Glomerular visceral epithelial cell (primary cell): Measurements from ENCODE around the gene PGAM2.

Source experiments
- DNase-seq: peaks from one replicate; pipeline ENCODE4 v3.0.0-alpha.2; 2016; ENCODE audit errors: extremely low spot score

PGAM2 gene

DNA sequence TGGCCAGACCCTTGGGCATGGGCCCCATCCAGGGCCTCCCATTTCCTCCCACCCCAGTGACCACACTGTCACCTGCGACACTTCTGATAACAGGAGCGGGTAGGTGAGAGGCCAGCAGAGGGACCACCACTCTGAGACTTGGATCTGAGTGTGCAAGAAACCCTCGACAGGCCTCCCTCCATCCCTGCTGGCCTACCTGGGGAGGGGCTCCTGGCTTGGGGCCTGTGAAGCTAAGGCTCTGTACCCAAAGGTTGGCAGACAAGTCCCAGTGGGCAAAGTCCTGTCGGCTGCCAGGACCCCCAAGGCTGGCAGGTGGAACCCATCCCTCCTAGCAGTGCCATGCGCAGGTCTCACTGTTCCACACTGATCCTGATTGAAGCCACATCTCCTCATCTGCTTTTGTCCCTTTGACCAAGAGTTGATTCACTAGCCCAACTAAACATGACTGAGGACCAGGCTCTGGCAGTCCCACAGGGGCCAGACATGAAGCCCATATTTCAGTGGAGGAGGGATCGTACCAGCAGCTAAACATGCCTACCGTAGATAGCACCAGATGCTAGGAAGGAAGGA, 1.2 kb upstream of the PGAM2 start:
- no peak for DNase-seq

DNA sequence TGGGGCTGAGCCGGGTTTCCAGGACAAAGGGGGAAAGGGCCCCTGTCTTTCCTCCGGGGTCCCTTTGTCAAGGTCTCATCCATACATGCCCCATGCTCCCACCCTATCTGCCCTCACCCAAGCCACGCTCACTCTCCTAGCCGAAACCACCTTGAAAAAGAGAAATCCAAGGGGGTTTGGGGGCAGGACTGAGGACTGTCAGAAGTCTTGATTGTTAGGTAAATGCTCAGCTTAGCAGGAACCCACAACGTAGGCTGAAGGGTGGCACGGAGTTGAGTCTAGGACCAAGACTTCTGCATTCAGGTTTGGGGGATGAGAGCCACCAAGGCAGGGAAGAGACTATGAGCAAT, 719 bp upstream of the PGAM2 start:
- DNase-seq, result no peak

DNA sequence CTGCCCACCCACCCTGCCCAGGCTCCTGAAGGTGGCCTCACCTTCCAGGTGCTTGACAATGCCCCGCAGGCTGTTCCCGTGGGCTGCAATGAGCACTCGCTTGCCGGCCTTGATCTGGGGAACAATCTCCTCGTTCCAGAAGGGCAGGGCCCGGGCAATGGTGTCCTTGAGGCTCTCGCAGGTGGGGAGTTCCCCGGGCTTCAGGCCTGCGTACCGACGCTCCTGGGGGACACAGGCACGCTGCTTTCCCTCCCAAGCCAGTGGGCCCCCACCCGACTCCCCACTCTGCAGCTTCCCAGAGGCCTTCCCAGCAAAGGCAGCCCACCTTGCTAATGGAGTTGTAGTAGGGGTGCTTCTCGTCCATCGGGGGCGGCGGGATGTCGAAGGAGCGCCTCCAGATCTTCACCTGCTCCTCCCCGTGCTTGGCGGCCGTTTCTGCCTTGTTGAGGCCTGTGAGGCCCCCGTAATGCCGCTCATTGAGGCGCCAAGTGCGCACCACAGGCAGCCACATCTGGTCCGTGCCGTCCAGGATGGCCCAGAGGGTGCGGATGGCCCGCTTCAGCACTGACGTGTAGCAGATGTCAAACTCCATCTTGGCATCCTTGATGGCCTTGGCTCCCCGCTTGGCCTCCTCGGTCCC, 456 bp downstream of the PGAM2 start:
- DNase-seq, result no peak

DNA sequence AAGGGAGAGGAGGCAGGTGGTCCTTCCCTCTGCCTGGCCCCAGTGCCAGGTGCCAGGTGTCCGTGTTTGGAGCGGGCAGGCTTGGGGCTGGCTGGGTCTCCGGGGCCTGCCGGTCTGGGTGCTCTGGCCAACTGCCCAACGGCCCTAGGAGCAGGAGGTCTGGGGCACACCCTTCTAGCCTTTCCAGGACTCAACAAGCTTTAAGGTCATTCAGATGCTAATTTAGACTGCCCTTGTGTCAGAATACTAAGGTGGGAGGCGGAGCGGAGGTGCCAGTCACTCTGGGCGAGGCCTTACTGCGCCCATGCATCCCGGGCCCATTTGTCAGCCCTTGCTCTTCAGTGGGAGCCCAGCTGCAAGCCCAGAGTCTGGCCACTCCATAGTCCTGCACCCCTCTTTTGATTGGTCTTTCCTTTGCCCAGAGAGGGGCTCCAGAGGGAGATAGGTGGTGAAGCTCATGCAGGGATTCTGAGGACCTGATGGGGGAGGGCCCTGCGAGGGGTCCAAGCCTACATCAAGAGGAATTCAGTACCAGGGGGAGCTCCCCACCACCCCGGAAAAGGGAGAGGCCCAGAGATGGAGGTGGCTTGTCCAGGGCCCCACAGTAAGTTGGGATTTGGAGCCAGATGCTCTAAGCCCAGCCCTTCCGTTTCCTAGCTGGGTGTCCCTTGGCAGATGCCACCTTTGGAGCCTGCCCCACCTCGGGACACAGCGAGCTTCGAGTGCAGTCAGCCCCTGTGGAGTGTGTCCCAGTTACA, 1.3 kb downstream of the PGAM2 start:
- DNase-seq, result no peak

DNA sequence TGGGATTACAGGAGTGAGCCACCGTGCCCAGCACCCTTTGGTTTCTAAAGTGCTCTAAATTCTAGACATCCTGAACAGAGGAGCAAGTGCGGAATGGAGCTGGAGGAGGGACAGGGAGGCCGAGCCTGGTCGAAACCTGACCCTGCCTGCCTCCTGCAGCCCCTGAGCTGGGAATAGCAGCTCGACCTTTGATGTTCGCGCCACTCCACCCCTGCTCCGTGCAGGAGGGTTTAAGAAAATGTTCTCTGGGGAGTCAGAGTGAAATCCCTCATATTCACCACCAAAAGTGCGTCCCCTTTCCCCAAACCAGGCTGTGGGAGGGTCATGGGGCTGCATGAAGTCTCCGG, 1.8 kb downstream of the PGAM2 start:
- no peak for DNase-seq

DNA sequence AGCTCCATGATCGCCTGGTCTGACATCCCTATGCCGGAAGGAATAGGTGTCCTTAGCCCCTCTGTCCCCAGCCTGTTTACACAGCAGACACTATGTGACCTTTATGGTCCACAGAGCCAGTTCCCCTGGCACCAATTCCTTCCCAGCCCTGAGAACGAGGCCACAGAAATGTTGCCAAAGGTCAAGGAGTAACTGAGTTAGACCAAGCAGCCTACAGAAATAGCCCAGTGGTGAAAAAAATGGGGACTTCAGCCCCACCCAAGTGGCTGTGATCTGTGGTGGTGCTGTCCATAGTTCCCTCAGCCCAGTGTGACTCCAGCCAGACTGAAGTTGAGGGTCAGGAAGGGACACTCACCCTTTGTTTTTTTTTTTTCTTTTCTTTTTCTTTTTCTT, 2.5 kb downstream of the PGAM2 start:
- DNase-seq, result no peak

DNA sequence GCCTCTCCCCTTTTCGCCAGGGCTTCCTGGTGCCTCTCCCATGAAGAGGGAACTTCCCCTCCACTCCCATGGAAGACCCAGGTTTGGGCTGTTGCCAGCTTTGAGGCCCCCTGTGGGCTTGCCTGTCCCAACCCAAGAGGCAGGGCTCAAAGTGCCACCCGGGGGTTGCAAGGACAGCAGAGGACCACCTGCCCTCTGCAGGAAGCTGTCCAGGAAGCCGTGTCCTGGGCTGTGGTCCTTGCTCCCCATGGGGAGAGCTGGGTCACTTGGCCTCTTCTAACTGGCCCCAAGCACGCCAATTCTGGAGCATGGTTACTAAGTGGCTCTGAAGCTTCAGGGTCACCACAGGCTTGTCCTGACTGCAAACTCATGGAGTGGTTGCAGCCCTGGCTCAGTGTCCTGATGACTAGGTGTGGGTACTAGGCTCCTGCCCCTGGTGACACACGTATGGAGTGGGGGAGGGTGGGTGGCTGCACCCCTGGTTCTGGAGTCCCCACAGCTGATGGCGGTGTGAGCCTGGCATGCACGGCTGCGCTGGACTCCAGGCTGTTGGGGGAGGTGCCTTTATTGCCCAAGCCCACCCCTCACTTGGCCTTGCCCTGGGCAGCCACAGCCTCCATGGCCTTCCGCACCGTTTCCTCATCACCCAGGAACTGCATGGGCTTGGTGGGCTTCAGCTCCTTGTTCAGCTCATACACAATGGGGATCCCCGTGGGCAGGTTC, 3.0 kb downstream of the PGAM2 start:
- no peak for DNase-seq

DNA sequence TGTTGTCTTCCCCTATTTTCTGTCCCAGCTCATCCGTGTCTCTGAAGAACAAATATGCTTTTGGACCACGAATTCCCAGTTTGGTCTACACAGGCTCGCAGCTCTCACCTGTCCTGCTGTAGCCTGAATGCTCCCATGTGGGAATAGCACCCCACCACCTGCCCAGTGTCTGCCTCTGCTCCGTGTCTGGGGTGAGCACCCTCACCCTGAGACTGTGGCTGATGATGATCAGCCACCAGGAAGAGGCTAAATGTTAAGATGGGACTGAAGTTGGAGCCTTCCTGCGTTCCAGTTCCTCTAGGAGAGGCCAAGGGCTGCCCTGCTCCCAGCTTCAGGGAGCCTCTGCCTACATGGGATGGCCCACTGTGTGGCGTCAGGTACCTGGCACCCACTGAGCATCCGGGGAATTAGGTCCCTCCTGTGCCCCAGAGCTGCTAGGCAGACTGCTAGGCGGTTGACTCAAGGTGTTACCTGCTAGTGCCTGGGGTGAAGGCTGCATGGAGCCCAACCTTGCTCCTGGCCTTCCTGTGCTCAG, 3.7 kb downstream of the PGAM2 start:
- no peak for DNase-seq

DNA sequence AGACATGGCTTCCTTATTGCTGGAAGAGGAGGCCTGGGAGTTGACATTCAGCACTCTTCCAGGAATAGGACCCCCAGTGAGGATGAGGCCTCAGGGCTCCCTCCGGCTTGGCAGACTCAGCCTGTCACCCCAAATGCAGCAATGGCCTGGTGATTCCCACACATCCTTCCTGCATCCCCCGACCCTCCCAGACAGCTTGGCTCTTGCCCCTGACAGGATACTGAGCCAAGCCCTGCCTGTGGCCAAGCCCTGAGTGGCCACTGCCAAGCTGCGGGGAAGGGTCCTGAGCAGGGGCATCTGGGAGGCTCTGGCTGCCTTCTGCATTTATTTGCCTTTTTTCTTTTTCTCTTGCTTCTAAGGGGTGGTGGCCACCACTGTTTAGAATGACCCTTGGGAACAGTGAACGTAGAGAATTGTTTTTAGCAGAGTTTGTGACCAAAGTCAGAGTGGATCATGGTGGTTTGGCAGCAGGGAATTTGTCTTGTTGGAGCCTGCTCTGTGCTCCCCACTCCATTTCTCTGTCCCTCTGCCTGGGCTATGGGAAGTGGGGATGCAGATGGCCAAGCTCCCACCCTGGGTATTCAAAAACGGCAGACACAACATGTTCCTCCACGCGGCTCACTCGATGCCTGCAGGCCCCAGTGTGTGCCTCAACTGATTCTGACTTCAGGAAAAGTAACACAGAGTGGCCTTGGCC, 4.3 kb downstream of the PGAM2 start:
- DNase-seq, result no peak

DNA sequence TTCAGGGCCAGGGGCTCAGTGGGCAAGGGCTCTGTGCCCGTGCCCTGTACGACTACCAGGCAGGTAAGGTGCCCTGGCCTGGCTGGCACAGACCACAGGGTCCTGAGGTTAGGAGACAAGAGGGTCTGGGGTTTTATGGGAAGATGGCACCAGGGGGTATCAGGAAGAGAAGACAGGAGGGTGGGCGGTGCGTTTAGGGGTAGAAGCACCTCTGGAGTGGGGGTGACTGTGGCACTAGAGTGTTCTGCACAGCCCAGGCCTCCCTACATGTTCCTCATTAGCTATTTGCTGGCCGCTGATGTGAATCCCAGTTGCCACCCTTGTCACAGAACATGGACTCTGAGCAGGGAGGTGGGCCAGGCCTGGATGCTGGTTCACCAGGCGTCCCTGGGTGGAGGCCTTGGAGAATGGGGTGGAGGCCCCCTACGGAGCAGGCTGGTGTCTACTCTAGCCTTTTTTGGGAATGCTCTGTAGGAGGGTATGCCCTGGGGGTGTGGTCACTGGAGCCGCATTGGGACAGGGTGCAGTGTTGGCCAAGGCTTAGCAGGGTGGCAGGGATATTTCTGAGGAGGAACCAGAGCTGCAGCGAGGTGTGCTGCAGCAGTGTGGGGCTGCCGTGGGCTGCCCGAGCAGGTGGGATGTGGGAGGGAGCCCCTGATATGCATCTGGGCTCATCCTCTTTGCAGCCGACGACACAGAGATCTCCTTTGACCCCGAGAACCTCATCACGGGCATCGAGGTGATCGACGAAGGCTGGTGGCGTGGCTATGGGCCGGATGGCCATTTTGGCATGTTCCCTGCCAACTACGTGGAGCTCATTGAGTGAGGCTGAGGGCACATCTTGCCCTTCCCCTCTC, 5.0 kb downstream of the PGAM2 start:
- DNase-seq, result no peak

DNA sequence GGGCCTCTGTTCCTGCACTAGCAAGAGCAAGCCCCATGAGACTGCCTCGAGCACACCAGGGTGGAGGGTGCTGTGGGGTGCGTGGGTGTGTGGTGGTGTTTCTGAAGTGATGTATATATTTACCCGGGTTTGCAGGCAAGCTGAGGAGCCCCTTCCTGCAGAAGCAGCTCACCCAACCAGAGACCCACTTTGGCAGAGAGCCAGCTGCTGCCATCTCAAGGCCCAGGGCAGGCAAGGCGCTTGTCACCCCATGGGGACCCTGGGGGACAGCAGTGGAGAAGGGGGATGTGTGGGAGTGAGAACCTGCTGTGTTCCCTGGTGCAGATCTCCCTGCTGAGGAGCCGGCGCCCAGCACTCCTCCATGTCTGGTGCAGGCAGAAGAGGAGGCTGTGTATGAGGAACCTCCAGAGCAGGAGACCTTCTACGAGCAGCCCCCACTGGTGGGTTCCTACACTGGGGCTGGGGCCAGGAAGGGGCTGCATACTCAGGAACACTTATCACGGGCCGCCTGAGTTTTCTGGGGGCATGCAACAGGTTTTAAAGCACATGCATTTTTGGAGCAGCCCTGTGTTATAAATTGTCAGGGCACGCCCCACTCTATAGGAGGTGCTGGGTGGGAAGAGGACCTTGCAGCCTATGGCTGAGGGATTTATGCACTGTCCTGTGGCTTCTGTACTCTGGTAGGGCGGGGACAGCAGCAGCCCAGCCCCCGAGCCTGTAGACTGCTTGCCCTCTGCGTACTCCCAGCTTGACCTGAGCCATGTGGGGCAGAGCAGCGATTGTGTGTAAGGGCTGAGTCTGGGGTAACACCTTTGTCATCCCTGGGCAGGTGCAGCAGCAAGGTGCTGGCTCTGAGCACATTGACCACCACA, 5.9 kb downstream of the PGAM2 start:
- no peak for DNase-seq

DNA sequence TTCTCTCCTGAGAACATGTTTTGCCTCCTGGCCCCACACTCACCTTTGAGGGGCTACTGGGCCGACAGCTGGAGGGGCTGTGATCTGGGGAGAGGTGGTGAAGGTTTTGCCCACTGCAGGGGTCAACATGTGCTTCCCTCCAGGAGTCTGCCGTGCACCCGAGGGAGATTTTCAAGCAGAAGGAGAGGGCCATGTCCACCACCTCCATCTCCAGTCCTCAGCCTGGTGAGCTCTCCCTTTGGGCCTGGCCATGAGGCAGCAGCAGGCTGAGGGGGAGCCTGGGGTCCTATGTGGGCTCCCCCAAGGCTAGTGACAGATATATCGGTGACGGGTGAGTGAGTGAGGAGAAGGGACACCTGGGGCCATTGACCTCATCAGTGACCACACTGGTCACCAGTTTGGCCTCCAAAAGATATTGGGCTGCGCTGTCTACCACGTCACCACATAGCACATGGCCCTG, 6.6 kb downstream of the PGAM2 start:
- DNase-seq, result no peak

DNA sequence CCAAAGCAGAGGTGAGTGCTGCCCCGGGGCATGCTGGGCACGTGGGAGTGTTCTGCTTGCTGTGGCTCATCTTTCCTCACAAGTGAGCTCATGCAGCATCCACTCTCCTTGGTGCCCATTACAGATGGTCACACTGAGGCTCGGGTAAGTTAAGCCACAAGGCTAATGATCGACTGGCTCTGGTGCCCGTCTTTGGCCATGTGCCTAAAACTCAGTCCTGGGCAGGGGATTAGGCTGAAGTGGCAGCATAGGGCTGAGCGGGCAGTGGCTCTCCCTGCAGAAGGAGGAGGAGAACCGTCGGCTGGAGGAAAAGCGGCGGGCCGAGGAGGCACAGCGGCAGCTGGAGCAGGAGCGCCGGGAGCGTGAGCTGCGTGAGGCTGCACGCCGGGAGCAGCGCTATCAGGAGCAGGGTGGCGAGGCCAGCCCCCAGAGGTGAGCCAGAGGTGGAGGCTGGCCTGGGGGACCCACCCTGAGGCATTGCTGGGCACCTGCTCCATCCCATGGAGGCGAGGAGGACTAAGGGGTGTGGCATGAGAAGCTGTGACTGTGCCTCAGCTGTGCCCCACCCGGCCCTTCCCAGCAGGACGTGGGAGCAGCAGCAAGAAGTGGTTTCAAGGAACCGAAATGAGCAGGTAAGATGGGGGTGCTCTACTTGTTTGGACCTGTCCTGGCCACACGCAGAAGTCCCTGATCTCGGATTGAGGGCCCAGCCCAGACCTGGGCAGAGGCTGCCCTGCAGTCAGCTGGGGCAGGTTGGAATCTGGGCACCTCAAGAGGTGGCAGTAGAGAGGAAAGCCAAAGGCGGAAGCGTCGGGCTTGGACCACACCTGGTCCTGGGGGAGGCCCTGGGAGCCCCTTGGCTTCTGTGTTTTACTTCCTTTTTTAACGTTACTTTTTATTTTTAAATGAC, 7.3 kb downstream of the PGAM2 start:
- no peak for DNase-seq

DNA sequence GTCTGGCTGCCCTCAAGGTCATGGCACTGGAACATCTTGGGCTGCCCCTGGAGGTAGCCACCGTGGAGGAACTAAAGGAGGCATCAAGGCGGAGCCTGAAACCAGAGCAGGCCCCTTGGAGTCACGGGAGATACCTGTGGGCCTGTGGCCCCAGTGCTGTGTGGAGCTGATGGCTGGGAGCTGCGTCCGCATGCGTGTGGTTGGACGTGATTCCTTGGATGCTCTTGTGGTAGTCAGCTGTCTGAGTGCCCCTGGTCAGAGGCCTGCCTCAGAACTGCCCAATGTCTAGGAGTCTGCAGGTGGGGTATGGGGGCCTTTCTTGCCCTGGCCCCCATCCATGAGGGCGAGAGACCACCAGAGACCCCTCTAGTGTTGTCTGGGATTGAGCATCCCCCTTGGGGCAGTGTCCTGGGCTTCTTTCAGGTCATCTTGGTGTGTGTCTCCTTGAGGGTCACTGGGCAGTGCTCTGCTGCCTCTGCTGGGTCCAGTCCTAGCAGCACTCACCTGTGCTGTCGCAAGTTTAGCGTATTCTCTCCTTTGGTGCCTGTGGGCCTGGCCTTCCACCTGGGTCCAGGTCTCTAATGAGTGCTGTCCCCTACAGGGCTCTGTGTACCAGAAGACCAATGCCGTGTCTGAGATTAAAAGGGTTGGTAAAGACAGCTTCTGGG, 8.1 kb downstream of the PGAM2 start:
- no peak for DNase-seq

DNA sequence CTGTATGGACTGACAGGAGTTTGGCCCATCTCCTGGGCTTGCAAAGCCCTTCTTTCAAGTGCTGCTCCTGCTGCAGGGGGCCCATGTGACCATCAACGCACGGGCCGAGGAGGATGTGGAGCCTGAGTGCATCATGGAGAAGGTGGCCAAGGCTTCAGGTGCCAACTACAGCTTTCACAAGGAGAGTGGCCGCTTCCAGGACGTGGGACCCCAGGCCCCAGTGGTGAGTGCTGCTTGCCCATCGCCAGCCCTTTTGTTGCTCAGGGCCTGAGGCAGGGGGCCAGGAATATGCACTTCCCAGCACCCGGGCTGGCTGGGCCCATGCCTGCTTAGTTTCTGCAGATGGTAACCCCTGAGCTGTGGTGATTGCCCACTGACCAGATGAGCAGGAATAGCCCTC, 8.7 kb downstream of the PGAM2 start:
- DNase-seq, result no peak

DNA sequence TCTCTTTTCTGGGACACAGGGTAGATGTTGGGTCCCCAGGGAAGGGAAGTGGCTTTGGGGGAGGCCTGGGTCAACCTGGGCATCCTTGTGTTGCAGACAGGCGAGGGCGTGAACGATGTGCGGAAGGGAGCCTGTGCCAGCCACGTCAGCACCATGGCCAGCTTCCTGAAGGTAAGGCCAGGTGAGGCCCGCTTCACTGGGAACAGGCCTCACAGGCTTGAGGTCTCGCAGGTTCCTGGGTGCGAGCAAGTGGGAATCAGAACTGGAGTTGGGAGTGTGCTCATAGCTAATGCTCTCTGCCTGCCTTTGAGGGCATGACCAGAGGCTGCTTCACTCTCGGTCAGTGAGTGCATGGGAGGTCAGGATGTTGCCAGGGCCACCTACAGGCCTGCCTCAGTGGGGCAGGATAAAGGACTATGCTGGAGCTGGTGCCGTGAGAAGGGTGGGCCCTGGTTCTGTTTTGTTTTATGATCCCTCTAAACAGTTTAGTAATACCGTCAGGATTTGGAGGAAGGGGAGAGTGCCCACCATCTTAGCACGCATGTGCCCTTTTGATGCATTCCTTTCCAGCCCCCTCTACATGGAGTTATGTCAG, 12.5 kb downstream of the PGAM2 start:
- no peak for DNase-seq

DNA sequence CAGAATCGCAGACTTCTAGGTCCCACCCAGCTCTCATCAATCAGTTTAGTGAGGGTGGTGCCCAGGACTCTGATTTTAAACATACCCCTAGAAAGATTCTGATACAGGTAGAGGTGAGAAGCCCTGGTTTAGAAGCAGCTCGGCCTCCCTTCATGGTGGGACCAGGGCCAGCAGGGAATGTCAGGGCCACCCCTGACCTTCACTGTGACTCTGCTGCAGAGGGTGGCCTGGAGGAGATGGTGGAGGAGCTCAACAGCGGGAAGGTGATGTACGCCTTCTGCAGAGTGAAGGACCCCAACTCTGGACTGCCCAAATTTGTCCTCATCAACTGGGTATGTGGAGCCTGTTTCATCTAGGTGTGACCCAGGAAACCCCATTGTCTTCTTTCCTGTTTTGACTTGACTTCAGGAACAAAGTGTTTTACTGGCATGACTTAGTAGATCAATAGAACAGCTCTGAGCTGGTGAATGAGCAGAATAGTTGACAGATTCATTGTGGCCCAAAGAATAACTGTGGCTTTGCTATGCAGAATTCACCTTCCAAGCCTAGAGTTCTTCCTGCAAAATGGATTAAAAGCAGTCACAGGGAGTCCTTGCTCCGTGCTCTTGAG, 13.7 kb downstream of the PGAM2 start:
- DNase-seq, result no peak
